Astrocyte (in vitro differentiated cells and primary cell): ENCODE results near the gene EYA2. TPM values are rescaled to one million over a fixed set of nuclear protein-coding genes. Genes with fewer than 3 reads are reported as not detected.

Source experiments
- DNase-seq: peaks from one replicate; pipeline ENCODE4 v3.0.0-alpha.2; 2010; ENCODE audit warnings: low read depth
- FAIRE-seq: peaks from 2 replicates; lab custom pipeline; 2011; peaks lifted over from hg19 to GRCh38; lab: Jason Lieb, UNC
- H2AFZ ChIP-seq: 2 replicates; pipeline ENCODE4 v1.6.0; 2012; ENCODE audit warnings: low read depth, low read length, inconsistent platforms
- H3K27ac ChIP-seq: 2 replicates; pipeline ENCODE4 v1.5.1; 2011; ENCODE audit warnings: low read depth, low read length, inconsistent platforms
- H3K27me3 ChIP-seq: 2 replicates; pipeline ENCODE4 v1.6.0; 2011; ENCODE audit warnings: low read length, inconsistent platforms; ENCODE audit not compliant: insufficient read depth
- H3K36me3 ChIP-seq: 2 replicates; pipeline ENCODE4 v1.5.1; 2011; ENCODE audit warnings: low read length, inconsistent platforms; ENCODE audit not compliant: insufficient read depth
- H3K4me1 ChIP-seq: 2 replicates; pipeline ENCODE4 v1.5.1; 2011; ENCODE audit warnings: low read length, inconsistent platforms; ENCODE audit not compliant: insufficient read depth
- H3K4me2 ChIP-seq: 2 replicates; pipeline ENCODE4 v1.6.0; 2012; ENCODE audit warnings: low read length, inconsistent platforms
- H3K4me3 ChIP-seq: 2 replicates; pipeline ENCODE4 v1.5.1; 2011; ENCODE audit warnings: low read depth, mild to moderate bottlenecking, low read length, inconsistent platforms; ENCODE audit not compliant: insufficient read depth
- H3K79me2 ChIP-seq: 2 replicates; pipeline ENCODE4 v1.6.0; 2012; ENCODE audit warnings: mild to moderate bottlenecking, low read length, inconsistent platforms; ENCODE audit not compliant: insufficient read depth
- H3K9ac ChIP-seq: 2 replicates; pipeline ENCODE4 v1.6.0; 2012; ENCODE audit warnings: mild to moderate bottlenecking, low read length, inconsistent platforms
- H3K9me3 ChIP-seq: 2 replicates; pipeline ENCODE4 v1.5.1; 2012; ENCODE audit warnings: low read depth, mild to moderate bottlenecking, low read length, inconsistent platforms; ENCODE audit not compliant: insufficient read depth
- H4K20me1 ChIP-seq: 2 replicates; pipeline ENCODE4 v1.6.0; 2012; ENCODE audit warnings: low read length, inconsistent platforms; ENCODE audit not compliant: insufficient read depth
- H3K27ac Mint-ChIP-seq: one replicate; pipeline ENCODE4 v1.8.0; 2021; ENCODE audit warnings: mild to moderate bottlenecking, mixed read lengths; ENCODE audit not compliant: unreplicated experiment
- H3K27me3 Mint-ChIP-seq: one replicate; pipeline ENCODE4 v1.8.0; 2021; ENCODE audit warnings: low read depth, mixed read lengths; ENCODE audit not compliant: unreplicated experiment
- H3K36me3 Mint-ChIP-seq: one replicate; pipeline ENCODE4 v1.8.0; 2021; ENCODE audit warnings: low read depth, mixed read lengths; ENCODE audit not compliant: unreplicated experiment
- H3K4me1 Mint-ChIP-seq: one replicate; pipeline ENCODE4 v1.8.0; 2021; ENCODE audit warnings: low read depth, mixed read lengths; ENCODE audit not compliant: unreplicated experiment
- H3K4me3 Mint-ChIP-seq: one replicate; pipeline ENCODE4 v1.8.0; 2021; ENCODE audit warnings: mild to moderate bottlenecking, moderate library complexity, mixed read lengths; ENCODE audit not compliant: unreplicated experiment
- H3K9me3 Mint-ChIP-seq: one replicate; pipeline ENCODE4 v1.8.0; 2021; ENCODE audit warnings: mild to moderate bottlenecking, mixed read lengths; ENCODE audit not compliant: unreplicated experiment
- EZH2 ChIP-seq: IDR thresholded peaks from 2 replicates; pipeline ENCODE4 v1.6.1; 2012; ENCODE audit warnings: mild to moderate bottlenecking, low read length, inconsistent platforms; ENCODE audit not compliant: insufficient read depth
- total RNA-seq: library from RNA; stranded (reverse); gene quantifications from 2 replicates; pipeline ENCODE4 v1.2.1, GENCODE V29; 2021
- TF ChIP-seq, protein P1 (sequence below): IDR thresholded peaks from 2 replicates; pipeline ENCODE4 v1.5.1; 2011; ENCODE audit warnings: low read depth, mild to moderate bottlenecking, inconsistent platforms, low read length, moderate library complexity; ENCODE audit not compliant: insufficient read depth

EYA2 gene
- total RNA-seq, 1 donor from 2014 or later: 1.5 TPM

DNA sequence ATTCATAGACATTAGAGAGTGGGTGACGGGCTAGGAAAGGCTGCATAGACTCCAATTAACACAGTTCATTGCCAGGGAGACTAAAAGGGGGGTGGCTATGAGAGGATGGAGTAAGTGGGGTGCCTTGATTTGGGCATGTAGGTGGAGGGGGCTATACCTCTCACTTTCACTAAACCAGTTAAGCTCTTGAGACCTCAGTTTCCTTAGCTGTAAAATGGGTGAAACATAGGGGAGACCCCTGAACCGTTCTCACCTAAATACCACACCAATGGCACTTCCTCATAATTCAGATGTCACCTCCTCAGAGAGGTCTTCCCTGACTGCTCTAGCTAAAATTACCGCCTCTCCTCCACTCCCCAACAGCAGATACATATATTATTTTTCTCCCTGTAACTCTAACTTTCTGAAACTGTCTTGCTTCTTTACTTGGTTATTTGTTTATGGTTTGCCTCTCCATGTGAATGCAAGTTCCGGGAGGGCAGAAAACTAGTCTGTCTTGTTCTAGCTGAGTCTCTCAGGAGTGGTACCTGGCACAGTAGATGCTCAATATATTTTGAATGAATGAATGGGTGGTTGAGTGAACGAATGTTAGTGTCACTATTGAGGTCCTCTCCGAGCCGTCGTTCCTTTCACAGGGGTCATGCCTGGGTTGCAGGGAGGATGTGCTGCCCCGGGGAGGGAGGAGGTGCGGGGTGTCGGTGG lies 615 bp upstream of the EYA2 start:
- H3K79me2 ChIP-seq: no peaks in the 10 kb centered on the region
- H3K9me3 ChIP-seq: peaks cover 3% of the 10 kb centered on the region
- FAIRE-seq (no peak), DNase-seq (no peak)
- no peak overlapping the region for H3K4me2 ChIP-seq
- TF ChIP-seq, protein P1, sequence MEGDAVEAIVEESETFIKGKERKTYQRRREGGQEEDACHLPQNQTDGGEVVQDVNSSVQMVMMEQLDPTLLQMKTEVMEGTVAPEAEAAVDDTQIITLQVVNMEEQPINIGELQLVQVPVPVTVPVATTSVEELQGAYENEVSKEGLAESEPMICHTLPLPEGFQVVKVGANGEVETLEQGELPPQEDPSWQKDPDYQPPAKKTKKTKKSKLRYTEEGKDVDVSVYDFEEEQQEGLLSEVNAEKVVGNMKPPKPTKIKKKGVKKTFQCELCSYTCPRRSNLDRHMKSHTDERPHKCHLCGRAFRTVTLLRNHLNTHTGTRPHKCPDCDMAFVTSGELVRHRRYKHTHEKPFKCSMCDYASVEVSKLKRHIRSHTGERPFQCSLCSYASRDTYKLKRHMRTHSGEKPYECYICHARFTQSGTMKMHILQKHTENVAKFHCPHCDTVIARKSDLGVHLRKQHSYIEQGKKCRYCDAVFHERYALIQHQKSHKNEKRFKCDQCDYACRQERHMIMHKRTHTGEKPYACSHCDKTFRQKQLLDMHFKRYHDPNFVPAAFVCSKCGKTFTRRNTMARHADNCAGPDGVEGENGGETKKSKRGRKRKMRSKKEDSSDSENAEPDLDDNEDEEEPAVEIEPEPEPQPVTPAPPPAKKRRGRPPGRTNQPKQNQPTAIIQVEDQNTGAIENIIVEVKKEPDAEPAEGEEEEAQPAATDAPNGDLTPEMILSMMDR: no peak
- no peak for TF ChIP-seq EZH2
- no peaks in the 10 kb centered on the region for H4K20me1 ChIP-seq
- H3K4me1 Mint-ChIP-seq: no peaks in the 10 kb centered on the region
- H3K36me3 Mint-ChIP-seq: no peaks in the 10 kb centered on the region
- peaks cover 53% of the 10 kb centered on the region for H3K27me3 ChIP-seq
- H3K9ac ChIP-seq: no peak overlapping the region
- H3K27ac Mint-ChIP-seq: no peak overlapping the region
- H3K27me3 Mint-ChIP-seq: peaks cover 58% of the 10 kb centered on the region
- H3K4me3 Mint-ChIP-seq: peak overlapping the region; percentile 77
- no peak overlapping the region for H3K27ac ChIP-seq
- no peak overlapping the region for H3K4me3 ChIP-seq
- no peaks in the 10 kb centered on the region for H3K9me3 Mint-ChIP-seq
- H2AFZ ChIP-seq: no peak overlapping the region
- H3K4me1 ChIP-seq: peaks cover 3% of the 10 kb centered on the region
- H3K36me3 ChIP-seq: no peaks in the 10 kb centered on the region

DNA sequence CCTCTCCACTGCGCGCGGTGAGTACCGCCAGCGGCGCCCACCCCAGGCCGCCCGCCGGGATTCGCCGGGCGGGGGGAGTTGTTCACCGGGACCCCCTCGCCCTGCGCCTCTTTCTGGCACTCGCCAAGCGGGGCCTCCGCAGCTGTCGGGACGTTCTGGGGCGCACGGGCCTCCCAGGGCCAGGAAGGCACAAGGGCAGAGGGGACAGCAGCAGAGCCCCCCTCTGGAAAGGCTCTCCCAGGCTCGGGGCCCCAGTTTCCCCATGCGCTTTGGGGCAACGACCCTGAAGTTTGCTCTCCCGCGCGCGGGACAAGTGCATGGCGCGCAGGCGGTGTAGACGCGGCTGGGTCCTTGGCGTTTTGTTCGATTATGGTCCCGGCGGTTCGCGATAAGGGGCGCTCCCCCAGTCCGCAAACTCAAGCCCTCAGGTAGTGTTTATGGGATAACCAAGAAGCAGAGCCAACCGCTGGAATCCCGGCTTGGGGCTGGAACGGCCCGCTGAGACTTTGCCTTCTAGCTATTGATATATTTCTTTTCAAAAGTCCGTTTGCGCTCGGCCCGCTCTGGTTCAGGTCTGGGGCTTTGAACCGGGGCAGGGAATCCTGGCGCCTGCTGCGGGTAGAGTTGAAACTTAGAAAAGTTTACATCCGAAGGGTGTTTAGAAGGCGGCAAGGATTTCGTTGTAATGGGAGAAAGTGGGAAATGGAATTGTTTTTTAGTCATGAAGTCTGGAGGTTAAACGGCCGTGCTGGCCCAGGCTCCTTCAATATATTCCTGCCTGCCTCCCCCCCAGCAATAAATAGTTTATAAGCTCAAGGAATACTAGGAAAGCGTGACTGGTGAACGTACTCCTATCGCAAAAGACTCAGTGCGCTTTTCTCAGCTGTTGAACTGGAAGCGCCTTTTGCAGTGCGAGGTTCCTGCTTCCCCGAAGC lies 595 bp downstream of the EYA2 start:
- Histone ChIP-seq H3K36me3 (no peaks in the 10 kb centered on the region), H4K20me1 (no peaks in the 10 kb centered on the region), H3K4me1 (peaks cover 3% of the 10 kb centered on the region), H3K79me2 (no peaks in the 10 kb centered on the region), H2AFZ (peak overlapping the region; percentile 42), H3K9ac (no peak overlapping the region), H3K4me3 (peak overlapping the region; percentile 43), H3K9me3 (peaks cover 3% of the 10 kb centered on the region), H3K27ac (no peak overlapping the region), H3K4me2 (peak overlapping the region; percentile 72), H3K27me3 (peaks cover 64% of the 10 kb centered on the region)
- DNase-seq: no peak
- Mint-ChIP-seq H3K27ac (no peak overlapping the region), H3K4me3 (peak overlapping the region; percentile 88), H3K4me1 (no peaks in the 10 kb centered on the region), H3K36me3 (no peaks in the 10 kb centered on the region), H3K9me3 (no peaks in the 10 kb centered on the region), H3K27me3 (peaks cover 58% of the 10 kb centered on the region)
- FAIRE-seq: no peak
- TF ChIP-seq, protein P1: no peak
- TF ChIP-seq EZH2: peak; percentile 79
